ENCODE results near the gene MAGI1.

GRCh38 chr3:65348398-65348995 lies 690.2 kb downstream of the MAGI1 start:
- TF ChIP-seq CTCF (conservative IDR thresholded peaks at IDR 0.05) (no peak), ZFX (IDR thresholded peaks at IDR 0.05) (no peak)

Data from C4-2B (cell line).